ENCODE results near the gene CCDC149. TPM values are rescaled to one million over a fixed set of nuclear protein-coding genes. Genes with fewer than 3 reads are reported as not detected.

Gene CCDC149
- total RNA-seq, 2 experiments from 2014 or later = not detected

DNA sequence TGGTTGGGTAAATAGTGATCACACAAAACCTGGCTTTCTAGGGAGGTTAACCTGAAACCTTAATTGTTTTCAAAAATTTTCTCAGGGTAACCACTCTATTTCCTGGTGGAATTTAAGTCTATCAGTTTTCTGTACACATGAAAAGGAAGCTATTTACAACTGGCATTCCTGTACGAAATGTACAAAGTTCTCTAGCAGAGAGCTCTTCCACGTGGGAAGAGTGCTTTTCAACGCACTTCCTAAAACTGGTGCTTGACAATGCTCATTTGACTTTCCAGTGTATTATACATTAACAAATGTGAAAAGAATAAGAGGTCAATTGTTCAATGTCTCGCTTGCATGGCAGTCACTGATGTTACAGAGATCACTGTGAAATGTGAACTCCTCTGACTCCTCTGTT lies 120.3 kb downstream of the CCDC149 start:
- TF ChIP-seq, protein P1, sequence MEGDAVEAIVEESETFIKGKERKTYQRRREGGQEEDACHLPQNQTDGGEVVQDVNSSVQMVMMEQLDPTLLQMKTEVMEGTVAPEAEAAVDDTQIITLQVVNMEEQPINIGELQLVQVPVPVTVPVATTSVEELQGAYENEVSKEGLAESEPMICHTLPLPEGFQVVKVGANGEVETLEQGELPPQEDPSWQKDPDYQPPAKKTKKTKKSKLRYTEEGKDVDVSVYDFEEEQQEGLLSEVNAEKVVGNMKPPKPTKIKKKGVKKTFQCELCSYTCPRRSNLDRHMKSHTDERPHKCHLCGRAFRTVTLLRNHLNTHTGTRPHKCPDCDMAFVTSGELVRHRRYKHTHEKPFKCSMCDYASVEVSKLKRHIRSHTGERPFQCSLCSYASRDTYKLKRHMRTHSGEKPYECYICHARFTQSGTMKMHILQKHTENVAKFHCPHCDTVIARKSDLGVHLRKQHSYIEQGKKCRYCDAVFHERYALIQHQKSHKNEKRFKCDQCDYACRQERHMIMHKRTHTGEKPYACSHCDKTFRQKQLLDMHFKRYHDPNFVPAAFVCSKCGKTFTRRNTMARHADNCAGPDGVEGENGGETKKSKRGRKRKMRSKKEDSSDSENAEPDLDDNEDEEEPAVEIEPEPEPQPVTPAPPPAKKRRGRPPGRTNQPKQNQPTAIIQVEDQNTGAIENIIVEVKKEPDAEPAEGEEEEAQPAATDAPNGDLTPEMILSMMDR (conservative IDR thresholded peaks at IDR 0.05; ENCODE audit: low read length) = no peak
- TF ChIP-seq EZH2phosphoT487 (IDR thresholded peaks at IDR 0.05; ENCODE audit: borderline replicate concordance, low read depth, low read length) = no peak
- ChIA-PET POLR2A (no interaction called here), CTCF (ENCODE audit: unreplicated experiment) (no interaction called here)
- no TSS peak for BruUV-seq (replicated peaks)
- intact Hi-C loops (cut with micrococcal nuclease; ENCODE audit: unreplicated experiment) = no loop called here
- no peaks in the 10 kb centered on the region for H4K20me1 ChIP-seq (ENCODE audit: insufficient read depth, low read length)
- H2AFZ ChIP-seq (ENCODE audit: low read length) = no peak overlapping the region
- no peaks in the 10 kb centered on the region for H3K9me3 ChIP-seq (ENCODE audit: low read length)
- no peaks in the 10 kb centered on the region for H3K9me2 ChIP-seq (ENCODE audit: insufficient read depth, low read length)
- no peak overlapping the region for H3K4me3 ChIP-seq (ENCODE audit: low read depth, low read length, poor library complexity, severe bottlenecking)
- H3K79me2 ChIP-seq (ENCODE audit: insufficient read depth, low read depth, low read length) = no peaks in the 10 kb centered on the region
- H3K27ac ChIP-seq (ENCODE audit: low read depth, low read length, poor library complexity, severe bottlenecking) = no peak overlapping the region
- no peaks in the 10 kb centered on the region for H3K4me1 ChIP-seq (ENCODE audit: insufficient read depth, low read length, poor library complexity, severe bottlenecking)
- no peaks in the 10 kb centered on the region for H3K36me3 ChIP-seq (ENCODE audit: insufficient read depth, low read length)
- no peak for DNase-seq (ENCODE audit: low spot score)
- H3K4me2 ChIP-seq (ENCODE audit: low read length) = no peak overlapping the region

DNA sequence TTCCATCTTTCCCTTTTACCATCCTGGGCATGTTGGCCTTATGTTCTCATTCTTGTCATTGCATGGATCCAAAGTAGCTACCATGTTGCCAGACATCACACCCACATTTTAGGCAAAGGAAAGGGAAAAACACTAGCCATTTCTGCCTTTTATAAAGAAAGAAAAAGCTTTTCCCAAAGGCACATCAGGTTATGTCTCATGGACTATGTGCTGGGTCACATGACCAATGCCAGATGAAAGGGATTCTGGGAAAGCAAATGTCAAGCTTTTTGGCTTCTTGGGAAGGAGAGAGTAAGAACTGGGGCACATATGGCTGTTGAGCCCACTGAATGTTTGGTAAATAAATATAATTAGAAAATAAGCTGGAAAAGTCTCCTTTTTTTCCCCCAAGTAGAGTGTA lies 121.8 kb downstream of the CCDC149 start:
- Histone ChIP-seq H3K9me3 (ENCODE audit: low read length) (no peaks in the 10 kb centered on the region), H3K4me3 (ENCODE audit: low read depth, low read length, poor library complexity, severe bottlenecking) (no peak overlapping the region), H2AFZ (ENCODE audit: low read length) (no peak overlapping the region), H3K79me2 (ENCODE audit: insufficient read depth, low read depth, low read length) (no peaks in the 10 kb centered on the region), H3K36me3 (ENCODE audit: insufficient read depth, low read length) (no peaks in the 10 kb centered on the region), H3K4me1 (ENCODE audit: insufficient read depth, low read length, poor library complexity, severe bottlenecking) (no peaks in the 10 kb centered on the region), H3K27ac (ENCODE audit: low read depth, low read length, poor library complexity, severe bottlenecking) (no peak overlapping the region), H3K9me2 (ENCODE audit: insufficient read depth, low read length) (no peaks in the 10 kb centered on the region), H4K20me1 (ENCODE audit: insufficient read depth, low read length) (no peaks in the 10 kb centered on the region), H3K4me2 (ENCODE audit: low read length) (no peak overlapping the region)
- no peak for TF ChIP-seq EZH2phosphoT487 (IDR thresholded peaks at IDR 0.05; ENCODE audit: borderline replicate concordance, low read depth, low read length)
- TF ChIP-seq, protein P1 (conservative IDR thresholded peaks at IDR 0.05; ENCODE audit: low read length) = no peak
- ChIA-PET POLR2A (no interaction called here), CTCF (ENCODE audit: unreplicated experiment) (no interaction called here)
- no peak for DNase-seq (ENCODE audit: low spot score)
- no TSS peak for BruUV-seq (replicated peaks)
- intact Hi-C loops (cut with micrococcal nuclease; ENCODE audit: unreplicated experiment) = no loop called here

DNA sequence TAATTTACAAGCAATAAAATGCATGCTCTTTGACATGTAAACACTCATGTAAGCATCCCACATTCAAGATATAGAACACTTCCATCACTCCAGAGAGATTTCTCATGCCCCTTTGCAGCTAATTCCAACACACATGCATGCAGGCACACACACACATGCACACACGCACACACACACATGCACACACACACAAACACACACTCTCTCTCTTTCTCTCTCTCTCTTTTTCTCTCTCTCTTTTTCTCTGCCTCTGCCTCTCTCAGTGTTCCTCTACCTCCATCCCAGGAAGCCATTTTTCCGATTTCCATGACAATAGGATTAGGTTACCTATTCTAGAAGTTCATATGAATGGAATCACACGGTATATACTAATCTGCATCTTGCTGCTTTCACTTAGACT lies 129.3 kb downstream of the CCDC149 start:
- no peaks in the 10 kb centered on the region for H3K79me2 ChIP-seq (ENCODE audit: insufficient read depth, low read depth, low read length)
- H3K36me3 ChIP-seq (ENCODE audit: insufficient read depth, low read length) = no peaks in the 10 kb centered on the region
- no peaks in the 10 kb centered on the region for H3K9me3 ChIP-seq (ENCODE audit: low read length)
- no peak overlapping the region for H3K4me2 ChIP-seq (ENCODE audit: low read length)
- H2AFZ ChIP-seq (ENCODE audit: low read length) = no peak overlapping the region
- ChIA-PET POLR2A (no interaction called here), CTCF (ENCODE audit: unreplicated experiment) (no interaction called here)
- H3K9me2 ChIP-seq (ENCODE audit: insufficient read depth, low read length) = no peaks in the 10 kb centered on the region
- DNase-seq (ENCODE audit: low spot score) = no peak
- TF ChIP-seq EZH2phosphoT487 (IDR thresholded peaks at IDR 0.05; ENCODE audit: borderline replicate concordance, low read depth, low read length) = no peak
- TF ChIP-seq, protein P1 (conservative IDR thresholded peaks at IDR 0.05; ENCODE audit: low read length) = no peak
- BruUV-seq (replicated peaks) = no TSS peak
- H3K27ac ChIP-seq (ENCODE audit: low read depth, low read length, poor library complexity, severe bottlenecking) = no peak overlapping the region
- H3K4me1 ChIP-seq (ENCODE audit: insufficient read depth, low read length, poor library complexity, severe bottlenecking) = no peaks in the 10 kb centered on the region
- H4K20me1 ChIP-seq (ENCODE audit: insufficient read depth, low read length) = no peaks in the 10 kb centered on the region
- H3K4me3 ChIP-seq (ENCODE audit: low read depth, low read length, poor library complexity, severe bottlenecking) = no peak overlapping the region
- intact Hi-C loops (cut with micrococcal nuclease; ENCODE audit: unreplicated experiment) = no loop called here
